IMR-90 (cell line): ENCODE results near the gene CCDC102A. TPM values are rescaled to one million over a fixed set of nuclear protein-coding genes. Genes with fewer than 3 reads are reported as not detected.

Experiments used
- ATAC-seq: fragments of 200-7000 bp; cut with Tn5 transposase; 2 replicates; pipeline ENCODE4 v1.9.1; 2020; ENCODE audit warnings: low read depth, mild to moderate bottlenecking, moderate library complexity
- BruUV-seq: library from RNA; stranded (reverse); fragments of 400-500 nt; replicated peaks from 2 replicates; lab custom pipeline; 2021; lab: Mats Ljungman, UMichigan
- CTCF ChIA-PET: fragments of 300-600 bp; formaldehyde crosslinking; extraction: SDS; loops from one replicate; lab custom pipeline; 2021; ENCODE audit warnings: antibody characterized with exemption; lab: Yijun Ruan, JAX
- POLR2A ChIA-PET: fragments of 300-600 bp; sonication (Branson Sonifier 250); formaldehyde crosslinking; loops from one replicate; lab custom pipeline; 2022; ENCODE audit warnings: antibody characterized with exemption; ENCODE audit not compliant: unreplicated experiment; lab: Charles Lee
- DNase-seq: peaks from one replicate; pipeline ENCODE4 v3.0.0; 2013
- H2AFZ ChIP-seq: replicated peaks from 2 replicates; pipeline ENCODE3; 2013; ENCODE audit warnings: low read length, mild to moderate bottlenecking; ENCODE audit not compliant: poor library complexity
- H2AK5ac ChIP-seq: 2 replicates; pipeline ENCODE4 v1.6.1; 2013; ENCODE audit warnings: low read depth, low read length, inconsistent platforms
- H2AK9ac ChIP-seq: replicated peaks from 2 replicates; pipeline ENCODE3; 2013; ENCODE audit warnings: mild to moderate bottlenecking, low read depth, low read length, moderate library complexity; ENCODE audit not compliant: poor library complexity
- H2BK120ac ChIP-seq: 2 replicates; pipeline ENCODE4 v1.6.1; 2013; ENCODE audit warnings: low read depth, low read length, inconsistent platforms
- H2BK15ac ChIP-seq: 3 replicates; pipeline ENCODE4 v1.6.1; 2013; ENCODE audit warnings: low read depth, low read length, inconsistent platforms
- H2BK20ac ChIP-seq: 2 replicates; pipeline ENCODE4 v1.6.1; 2013; ENCODE audit warnings: low read depth, mild to moderate bottlenecking, inconsistent platforms, low read length, moderate library complexity
- H2BK5ac ChIP-seq: 2 replicates; pipeline ENCODE4 v1.6.1; 2013; ENCODE audit warnings: mild to moderate bottlenecking, low read depth, low read length, inconsistent platforms; ENCODE audit not compliant: poor library complexity, severe bottlenecking
- H3K14ac ChIP-seq: replicated peaks from 2 replicates; pipeline ENCODE4 v1.6.1; 2013; ENCODE audit warnings: low read depth, low read length, inconsistent platforms
- H3K18ac ChIP-seq: 2 replicates; pipeline ENCODE4 v1.6.1; 2013; ENCODE audit warnings: low read depth, low read length, control low read depth
- H3K23ac ChIP-seq: 2 replicates; pipeline ENCODE4 v1.6.1; 2013; ENCODE audit warnings: low read depth, low read length, inconsistent platforms
- H3K27ac ChIP-seq: 2 replicates; pipeline ENCODE4 v1.5.1; 2013; ENCODE audit warnings: mild to moderate bottlenecking, control low read depth, low read length; ENCODE audit not compliant: insufficient read depth
- H3K27me3 ChIP-seq: 2 replicates; pipeline ENCODE4 v1.6.1; 2013; ENCODE audit warnings: low read length; ENCODE audit not compliant: control insufficient read depth, insufficient read depth
- H3K36me3 ChIP-seq: 2 replicates; pipeline ENCODE4 v1.6.1; 2013; ENCODE audit warnings: low read length, mixed read lengths; ENCODE audit not compliant: control insufficient read depth, insufficient read depth
- H3K4ac ChIP-seq: 2 replicates; pipeline ENCODE4 v1.6.1; 2013; ENCODE audit warnings: low read depth, low read length, inconsistent platforms
- H3K4me1 ChIP-seq: 2 replicates; pipeline ENCODE4 v1.6.1; 2013; ENCODE audit warnings: low read length, mixed read lengths; ENCODE audit not compliant: control insufficient read depth, insufficient read depth
- H3K4me2 ChIP-seq: 2 replicates; pipeline ENCODE4 v1.6.1; 2013; ENCODE audit warnings: low read depth, mild to moderate bottlenecking, control low read depth, low read length, moderate library complexity
- H3K4me3 ChIP-seq: 2 replicates; pipeline ENCODE4 v1.5.1; 2013; ENCODE audit warnings: low read depth, mild to moderate bottlenecking, control low read depth, low read length, moderate library complexity; ENCODE audit not compliant: insufficient read depth
- H3K56ac ChIP-seq: 2 replicates; pipeline ENCODE4 v1.6.1; 2013; ENCODE audit warnings: low read length, inconsistent platforms; ENCODE audit not compliant: insufficient read depth; ENCODE audit errors: extremely low read depth
- H3K79me1 ChIP-seq, 2 experiments: 2 replicates each; pipeline ENCODE4 v1.6.1; 2013; ENCODE audit warnings: low read length in 2 of 2, inconsistent platforms in 1 of 2, low read depth in 1 of 2
- H3K9ac ChIP-seq: 2 replicates; pipeline ENCODE4 v1.6.1; 2013; ENCODE audit warnings: low read depth, low read length, control low read depth
- H3K9me1 ChIP-seq: 2 replicates; pipeline ENCODE4 v1.6.1; 2013; ENCODE audit warnings: low read length, inconsistent platforms; ENCODE audit not compliant: insufficient read depth
- H3K9me3 ChIP-seq: 2 replicates; pipeline ENCODE4 v1.6.1; 2013; ENCODE audit warnings: low read length; ENCODE audit not compliant: control insufficient read depth, insufficient read depth
- H4K20me1 ChIP-seq: 2 replicates; pipeline ENCODE4 v1.6.1; 2013; ENCODE audit warnings: low read length, inconsistent platforms; ENCODE audit not compliant: insufficient read depth
- H4K5ac ChIP-seq: 2 replicates; pipeline ENCODE4 v1.6.1; 2013; ENCODE audit warnings: mild to moderate bottlenecking, low read depth, low read length, control low read depth
- H4K8ac ChIP-seq, 2 experiments: 2 replicates each; pipeline ENCODE4 v1.6.1; 2013; ENCODE audit warnings: low read depth in 2 of 2, low read length in 2 of 2, control low read depth in 1 of 2, inconsistent platforms in 1 of 2
- H4K91ac ChIP-seq: 2 replicates; pipeline ENCODE4 v1.6.1; 2013; ENCODE audit warnings: low read depth, low read length, inconsistent platforms; ENCODE audit not compliant: insufficient read depth
- BHLHE40 ChIP-seq: fragments of 150-350 bp; IDR thresholded peaks from 2 replicates; pipeline ENCODE4 v1.6.1; 2016; ENCODE audit warnings: mild to moderate bottlenecking, low read depth, low read length
- CEBPB ChIP-seq: IDR thresholded peaks from 2 replicates; pipeline ENCODE4 v1.6.1; 2012; ENCODE audit warnings: low read depth, low read length, improper control_type of control experiment
- CHD1 ChIP-seq: IDR thresholded peaks from 2 replicates; pipeline ENCODE4 v1.6.1; 2012; ENCODE audit warnings: low read depth, low read length, improper control_type of control experiment
- FOS ChIP-seq: fragments of 150-350 bp; IDR thresholded peaks from 2 replicates; pipeline ENCODE4 v1.6.1; 2016; ENCODE audit warnings: low read depth, low read length
- MAFK ChIP-seq: IDR thresholded peaks from 2 replicates; pipeline ENCODE4 v1.6.1; 2012; ENCODE audit warnings: low read depth, low read length, improper control_type of control experiment
- MAZ ChIP-seq: IDR thresholded peaks from 2 replicates; pipeline ENCODE4 v1.6.1; 2012; ENCODE audit warnings: low read depth, mild to moderate bottlenecking, low read length, improper control_type of control experiment, moderate library complexity, borderline replicate concordance
- MXI1 ChIP-seq: IDR thresholded peaks from 2 replicates; pipeline ENCODE4 v1.6.1; 2012; ENCODE audit warnings: low read depth, mild to moderate bottlenecking, low read length, moderate library complexity, borderline replicate concordance
- NFE2L2 ChIP-seq: fragments of 150-350 bp; IDR thresholded peaks from 2 replicates; pipeline ENCODE4 v1.6.1; 2016; ENCODE audit warnings: low read depth, mild to moderate bottlenecking, low read length
- POLR2A ChIP-seq: IDR thresholded peaks from 2 replicates; pipeline ENCODE4 v1.6.1; 2012; ENCODE audit warnings: mild to moderate bottlenecking, low read depth, low read length
- RAD21 ChIP-seq: IDR thresholded peaks from 2 replicates; pipeline ENCODE4 v1.6.1; 2012; ENCODE audit warnings: low read length, improper control_type of control experiment
- RFX5 ChIP-seq: IDR thresholded peaks from 2 replicates; pipeline ENCODE4 v1.8.0; 2012; ENCODE audit warnings: low read depth, mild to moderate bottlenecking, low read length, moderate library complexity
- SMC3 ChIP-seq: fragments of 150-350 bp; IDR thresholded peaks from 2 replicates; pipeline ENCODE4 v1.6.1; 2016; ENCODE audit warnings: low read depth, mild to moderate bottlenecking, antibody characterized with exemption, low read length, moderate library complexity
- WGBS, 2 experiments: methylation state at CpG; one replicate each; pipeline versions ENCODE4 v1.1.5 to v1.1.7; 2013; ENCODE audit warnings: missing lambda C conversion rate in 2 of 2; ENCODE audit not compliant: insufficient read length in 1 of 2; ENCODE audit errors: extremely low coverage in 2 of 2; 5-methylcytosine and 5-hydroxymethylcytosine counted together
- dilution Hi-C: fragments of 300-500 bp; cut with HindIII; formaldehyde crosslinking; loops from one replicate; pipeline ENCODE4 v1.14.3; 2018; ENCODE audit warnings: low sequenced_read_pairs; ENCODE audit not compliant: unreplicated experiment
- in situ Hi-C: fragments of 300-500 bp; cut with MboI; formaldehyde crosslinking; loops from 3 replicates; pipeline ENCODE4 v1.14.3; 2019; ENCODE audit warnings: low sequenced_read_pairs, inconsistent platforms, mixed read lengths
- intact Hi-C: fragments of 100-400 bp; cut with micrococcal nuclease; formaldehyde crosslinking; loops from 2 replicates; pipeline ENCODE4 v1.10.0; 2022
- polyA plus RNA-seq, 3 experiments: library from polyadenylated mRNA; depleted of rRNA; stranded (reverse); fragments of >200 nt; gene quantifications; 2 replicates each; pipeline ENCODE4 v1.2.3, GENCODE V29; 2012; ENCODE audit warnings: low replicate concordance in 1 of 3
- total RNA-seq: library from RNA; depleted of rRNA; stranded (reverse); fragments of >200 nt; gene quantifications from 2 replicates; pipeline ENCODE4 v1.2.3, GENCODE V29; 2012
- TF ChIP-seq, protein P1 (sequence below): conservative IDR thresholded peaks from 2 replicates; pipeline ENCODE4 v1.5.1; 2012; ENCODE audit warnings: mild to moderate bottlenecking, low read depth, low read length, improper control_type of control experiment
- TF ChIP-seq, protein P2 (sequence below): fragments of 150-350 bp; IDR thresholded peaks from 2 replicates; pipeline ENCODE4 v1.6.1; 2016; ENCODE audit warnings: low read depth, mild to moderate bottlenecking, low read length, moderate library complexity, borderline replicate concordance
- TF ChIP-seq, protein P3 (sequence below): fragments of 150-350 bp; IDR thresholded peaks from 2 replicates; pipeline ENCODE4 v1.6.1; 2017; ENCODE audit warnings: mild to moderate bottlenecking, antibody characterized with exemption, low read length, low read depth

Gene CCDC102A
- total and polyA plus RNA-seq, 2 of the 4 experiments (the other 2 are of a cell fraction): 5.4 to 8.5 TPM

DNA sequence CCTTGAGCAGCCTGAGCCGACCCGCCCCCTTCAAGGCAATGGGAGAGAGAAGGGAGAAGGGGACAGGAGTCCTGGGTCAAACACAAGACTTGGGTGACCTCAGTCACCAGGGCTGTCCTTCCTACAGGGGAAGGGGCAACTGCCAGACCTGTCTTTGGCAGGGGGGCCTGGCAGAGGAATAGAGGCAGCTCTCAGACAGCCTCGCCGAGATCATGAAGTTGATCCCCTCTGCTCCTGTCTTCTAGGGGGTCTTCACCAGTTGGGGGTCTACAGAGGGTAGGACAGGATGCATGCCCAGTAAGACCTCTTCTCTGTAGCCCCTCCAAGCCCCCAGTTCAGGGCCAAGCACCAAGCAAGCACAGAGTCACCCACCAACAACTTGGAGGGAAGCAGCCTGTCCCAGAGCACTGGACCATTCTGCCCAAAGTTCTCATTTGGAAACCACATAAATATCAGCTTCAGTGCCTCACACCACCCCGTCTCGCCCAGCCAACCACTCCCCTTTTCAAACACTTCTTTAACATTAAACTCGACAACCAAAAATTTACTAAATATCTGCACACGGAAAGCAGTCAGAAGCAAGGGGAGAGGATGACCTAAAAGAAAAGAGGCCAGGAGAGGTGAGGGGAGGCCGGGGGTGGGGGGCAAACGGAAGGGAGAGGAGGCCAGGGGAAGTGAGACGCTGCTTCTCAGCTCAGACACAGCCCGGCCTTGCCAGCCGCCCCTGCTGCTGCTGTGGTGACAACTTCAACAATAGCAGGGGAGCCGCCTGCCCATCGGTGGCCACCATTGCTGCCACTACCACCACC lies 57.8 kb downstream of the CCDC102A start:
- peak overlapping the region; percentile 16; the same call in 1 of the 2 replicates for H4K5ac ChIP-seq
- in situ Hi-C loops (no loop called here), dilution Hi-C loops (no loop called here), intact Hi-C loops (no loop called here)
- H3K23ac ChIP-seq: no peak overlapping the region
- H3K9me1 ChIP-seq: no peaks in the 10 kb centered on the region
- H3K9me3 ChIP-seq: no peaks in the 10 kb centered on the region
- no TSS peak for BruUV-seq
- H4K91ac ChIP-seq: no peak overlapping the region
- H3K9ac ChIP-seq: peak overlapping the region; percentile 28
- peak overlapping the region; percentile 36; the same call in 1 of the 2 replicates for H3K4ac ChIP-seq
- no peak; the same call in 1 of the 2 replicates for ATAC-seq
- H3K4me2 ChIP-seq: peak overlapping the region; percentile 90
- H3K36me3 ChIP-seq: peaks cover 6% of the 10 kb centered on the region; the same call in 1 of the 2 replicates
- POLR2A ChIA-PET: no interaction called here
- peak overlapping the region; percentile 42 for H3K4me3 ChIP-seq
- peak overlapping the region; percentile 86 for H2AFZ ChIP-seq
- CTCF ChIA-PET: no interaction called here
- WGBS, 2 experiments: 0 to 100% methylated on average over 1 to 3 of the region's 15 CpGs
- DNase-seq: no peak
- no peak overlapping the region; the same call in 1 of the 2 replicates for H3K27ac ChIP-seq
- no peak overlapping the region for H2AK5ac ChIP-seq
- H2BK15ac ChIP-seq: no peak overlapping the region
- peaks cover 9 to 22% of the 10 kb centered on the region in 2 experiments for H3K79me1 ChIP-seq
- no peak overlapping the region for H2BK5ac ChIP-seq
- H4K20me1 ChIP-seq: no peaks in the 10 kb centered on the region
- no peak overlapping the region for H2BK120ac ChIP-seq
- no peak overlapping the region for H2BK20ac ChIP-seq
- H4K8ac ChIP-seq: no peak overlapping the region; a peak in 1 of 4 replicates
- no peaks in the 10 kb centered on the region for H3K27me3 ChIP-seq
- no peak overlapping the region for H3K56ac ChIP-seq
- peak overlapping the region; percentile 84 for H2AK9ac ChIP-seq
- H3K14ac ChIP-seq: no peak overlapping the region
- H3K4me1 ChIP-seq: peaks cover 12% of the 10 kb centered on the region
- no peak overlapping the region for H3K18ac ChIP-seq
- no peak for TF ChIP-seq FOS
- TF ChIP-seq, protein P1, sequence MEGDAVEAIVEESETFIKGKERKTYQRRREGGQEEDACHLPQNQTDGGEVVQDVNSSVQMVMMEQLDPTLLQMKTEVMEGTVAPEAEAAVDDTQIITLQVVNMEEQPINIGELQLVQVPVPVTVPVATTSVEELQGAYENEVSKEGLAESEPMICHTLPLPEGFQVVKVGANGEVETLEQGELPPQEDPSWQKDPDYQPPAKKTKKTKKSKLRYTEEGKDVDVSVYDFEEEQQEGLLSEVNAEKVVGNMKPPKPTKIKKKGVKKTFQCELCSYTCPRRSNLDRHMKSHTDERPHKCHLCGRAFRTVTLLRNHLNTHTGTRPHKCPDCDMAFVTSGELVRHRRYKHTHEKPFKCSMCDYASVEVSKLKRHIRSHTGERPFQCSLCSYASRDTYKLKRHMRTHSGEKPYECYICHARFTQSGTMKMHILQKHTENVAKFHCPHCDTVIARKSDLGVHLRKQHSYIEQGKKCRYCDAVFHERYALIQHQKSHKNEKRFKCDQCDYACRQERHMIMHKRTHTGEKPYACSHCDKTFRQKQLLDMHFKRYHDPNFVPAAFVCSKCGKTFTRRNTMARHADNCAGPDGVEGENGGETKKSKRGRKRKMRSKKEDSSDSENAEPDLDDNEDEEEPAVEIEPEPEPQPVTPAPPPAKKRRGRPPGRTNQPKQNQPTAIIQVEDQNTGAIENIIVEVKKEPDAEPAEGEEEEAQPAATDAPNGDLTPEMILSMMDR: no peak
- TF ChIP-seq CEBPB: no peak
- TF ChIP-seq MAFK: no peak
- TF ChIP-seq SMC3: no peak
- TF ChIP-seq MAZ: no peak
- TF ChIP-seq CHD1: no peak
- no peak for TF ChIP-seq RAD21
- no peak for TF ChIP-seq BHLHE40
- TF ChIP-seq RFX5: no peak
- TF ChIP-seq NFE2L2: no peak
- TF ChIP-seq POLR2A: no peak
- TF ChIP-seq, protein P2, sequence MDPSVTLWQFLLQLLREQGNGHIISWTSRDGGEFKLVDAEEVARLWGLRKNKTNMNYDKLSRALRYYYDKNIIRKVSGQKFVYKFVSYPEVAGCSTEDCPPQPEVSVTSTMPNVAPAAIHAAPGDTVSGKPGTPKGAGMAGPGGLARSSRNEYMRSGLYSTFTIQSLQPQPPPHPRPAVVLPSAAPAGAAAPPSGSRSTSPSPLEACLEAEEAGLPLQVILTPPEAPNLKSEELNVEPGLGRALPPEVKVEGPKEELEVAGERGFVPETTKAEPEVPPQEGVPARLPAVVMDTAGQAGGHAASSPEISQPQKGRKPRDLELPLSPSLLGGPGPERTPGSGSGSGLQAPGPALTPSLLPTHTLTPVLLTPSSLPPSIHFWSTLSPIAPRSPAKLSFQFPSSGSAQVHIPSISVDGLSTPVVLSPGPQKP: no peak
- TF ChIP-seq, protein P3, sequence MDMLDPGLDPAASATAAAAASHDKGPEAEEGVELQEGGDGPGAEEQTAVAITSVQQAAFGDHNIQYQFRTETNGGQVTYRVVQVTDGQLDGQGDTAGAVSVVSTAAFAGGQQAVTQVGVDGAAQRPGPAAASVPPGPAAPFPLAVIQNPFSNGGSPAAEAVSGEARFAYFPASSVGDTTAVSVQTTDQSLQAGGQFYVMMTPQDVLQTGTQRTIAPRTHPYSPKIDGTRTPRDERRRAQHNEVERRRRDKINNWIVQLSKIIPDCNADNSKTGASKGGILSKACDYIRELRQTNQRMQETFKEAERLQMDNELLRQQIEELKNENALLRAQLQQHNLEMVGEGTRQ: no peak
- TF ChIP-seq MXI1: no peak
